SW 1271 (cell line): ENCODE measurements around the gene ACSBG1.

ENCODE experiments used
- DNase-seq, 2 experiments: peaks; one replicate each; lab custom pipeline; 2025; lab: John Stamatoyannopoulos, UW

The ACSBG1 gene

DNA sequence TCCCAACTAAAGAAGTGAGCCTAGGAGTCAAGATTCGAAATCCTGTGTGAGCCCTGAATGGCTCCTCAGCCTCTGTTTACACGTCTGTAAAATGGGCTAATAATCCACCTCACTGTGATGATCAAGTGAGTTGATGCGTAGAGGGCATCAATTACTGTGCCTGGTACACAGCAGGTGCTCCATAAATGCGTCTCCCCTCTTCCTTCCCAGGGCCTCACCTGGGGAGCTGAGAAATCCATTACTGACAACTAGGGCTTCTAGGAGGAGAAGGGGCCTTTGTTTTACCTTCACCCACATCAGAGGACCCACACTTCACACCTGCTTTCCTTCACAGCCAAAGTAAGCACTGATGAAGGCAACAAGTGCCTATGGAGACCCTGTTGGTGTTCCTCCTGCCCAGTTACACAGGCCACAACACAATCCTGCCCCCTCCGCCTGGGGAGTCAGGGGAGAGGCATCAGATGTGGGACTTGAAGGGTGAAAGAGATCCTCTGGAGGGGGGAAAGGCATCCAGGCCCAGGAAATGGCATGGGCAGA is 104.5 kb downstream of the ACSBG1 start:
- DNase-seq, result no peak

DNA sequence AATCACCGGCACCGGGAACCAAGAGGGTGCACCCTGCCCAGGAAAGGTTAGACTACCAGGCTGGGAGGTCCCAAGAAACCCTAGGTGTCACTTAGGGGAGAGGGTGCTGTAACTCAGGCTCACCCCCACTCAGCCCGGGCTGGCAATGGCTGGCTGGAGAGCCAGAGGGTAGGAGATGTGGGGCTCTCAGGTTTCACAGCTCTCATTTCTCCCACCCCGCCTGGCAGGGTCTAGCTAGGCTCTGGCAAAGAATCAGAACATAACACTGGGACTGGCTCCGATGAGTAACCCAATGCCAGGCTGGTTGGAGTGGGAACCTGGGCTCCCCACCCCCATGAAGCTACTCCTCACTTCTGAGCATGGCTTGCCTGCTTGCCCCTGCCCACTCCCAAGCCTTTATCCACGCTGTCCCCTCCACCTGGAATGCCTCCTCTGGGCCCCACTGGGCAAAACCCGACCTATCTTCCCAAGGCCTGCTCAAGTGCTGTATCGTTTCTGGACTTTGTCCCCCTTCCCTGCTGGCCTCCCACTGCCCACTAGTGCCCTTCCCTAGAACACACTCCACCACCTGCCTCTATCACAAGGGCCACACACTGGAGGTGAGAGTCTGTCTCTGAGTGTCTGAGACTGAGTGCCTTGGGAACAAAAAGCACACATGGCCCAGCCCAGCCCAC is 105.2 kb downstream of the ACSBG1 start:
- DNase-seq, result no peak

DNA sequence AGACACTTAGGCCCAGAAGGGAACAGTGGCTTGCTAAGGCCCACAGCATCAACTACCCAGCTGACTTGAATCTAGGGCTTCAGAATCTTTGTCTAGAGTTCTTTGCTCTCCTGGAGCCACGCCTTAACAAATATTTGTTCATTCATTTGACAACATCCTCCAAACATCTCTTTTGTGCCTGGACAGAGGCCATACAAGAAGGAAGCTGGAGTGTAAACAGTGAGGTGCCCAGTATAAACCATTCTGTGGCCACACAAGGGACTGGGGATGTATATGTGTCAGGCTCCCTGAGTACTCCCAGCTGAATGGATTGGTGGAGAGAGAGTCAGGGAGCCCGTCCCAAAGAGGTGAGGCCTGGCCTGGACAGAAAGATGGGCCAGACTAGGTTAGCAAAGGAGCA is 106.5 kb downstream of the ACSBG1 start:
- DNase-seq, result no peak

DNA sequence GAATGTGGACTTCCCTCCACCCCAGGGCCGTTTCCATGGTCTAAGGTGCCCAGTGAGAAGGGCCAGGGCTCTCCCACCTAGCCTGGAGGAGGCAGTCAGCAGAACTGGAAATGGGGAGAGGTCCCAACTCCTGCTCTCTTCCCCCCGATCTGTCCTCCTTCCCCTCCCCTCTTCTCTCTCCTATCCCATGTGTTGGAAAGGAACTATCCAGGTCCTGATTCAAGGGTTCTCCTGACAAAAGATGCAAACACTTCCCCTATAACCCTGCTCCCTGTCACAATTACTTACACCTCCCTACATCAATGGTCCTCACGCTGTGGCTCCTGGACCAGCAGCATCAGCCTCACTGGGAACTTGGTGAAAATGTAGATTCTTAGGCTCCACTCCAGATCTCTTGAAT is 109.1 kb downstream of the ACSBG1 start:
- no peak for DNase-seq

DNA sequence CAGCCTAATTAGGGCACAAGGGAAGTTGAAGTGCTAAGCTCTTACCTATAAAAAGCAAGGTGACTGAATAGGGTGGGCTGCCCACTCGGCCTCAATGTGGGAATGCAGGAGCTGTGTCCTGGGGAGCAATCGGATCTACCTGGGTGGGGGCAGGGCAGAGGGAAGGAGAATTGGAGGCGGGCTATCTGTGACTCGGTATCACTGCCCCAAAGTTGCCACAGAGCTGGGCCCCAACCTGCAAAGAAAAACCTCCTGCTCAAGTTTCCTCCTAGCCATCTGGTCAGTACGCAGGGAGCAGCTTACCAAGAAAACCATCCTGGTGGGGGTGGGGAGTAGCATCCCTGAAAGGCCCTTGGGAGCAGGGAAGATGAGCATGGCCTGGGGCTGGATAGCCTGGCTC is 113.8 kb downstream of the ACSBG1 start:
- no peak for DNase-seq
